GM12878 (cell line): Measurements from ENCODE around the gene WBP1L. TPM values are rescaled to one million over a fixed set of nuclear protein-coding genes. Genes with fewer than 3 reads are reported as not detected.

Source experiments
- ATAC-seq: fragments of 200-7000 bp; cut with Tn5 transposase; 3 replicates; pipeline ENCODE4 v1.9.1; 2020; ENCODE audit warnings: mild to moderate bottlenecking, moderate library complexity
- BruUV-seq: library from RNA; stranded (reverse); fragments of 400-500 nt; replicated peaks from 2 replicates; lab custom pipeline; 2021; lab: Mats Ljungman, UMichigan
- CTCF ChIA-PET: fragments of 300-600 bp; sonication (Branson Sonifier 250); formaldehyde crosslinking; extraction: SDS; loops from one replicate; lab custom pipeline; 2021; ENCODE audit warnings: inconsistent platforms; lab: Yijun Ruan, JAX
- POLR2A ChIA-PET: fragments of 350-600 bp; formaldehyde crosslinking; extraction: SDS; loops from one replicate; lab custom pipeline; 2021; ENCODE audit warnings: inconsistent platforms; lab: Charles Lee
- RAD21 ChIA-PET: fragments of 300-600 bp; sonication (Branson Sonifier 250); formaldehyde crosslinking; loops from one replicate; lab custom pipeline; 2023; ENCODE audit warnings: antibody characterized with exemption; ENCODE audit not compliant: unreplicated experiment; lab: Charles Lee
- SMC1A ChIA-PET: fragments of 300-600 bp; sonication (Branson Sonifier 250); formaldehyde crosslinking; loops from one replicate; lab custom pipeline; 2023; ENCODE audit not compliant: unreplicated experiment, uncharacterized antibody; lab: Charles Lee
- DNase-seq: peaks from one replicate; pipeline ENCODE4 v3.0.0-alpha.2; 2011; ENCODE audit warnings: low read depth, low spot score
- FAIRE-seq: peaks from 3 replicates; lab custom pipeline; 2011; peaks lifted over from hg19 to GRCh38; lab: Jason Lieb, UNC
- H2AFZ ChIP-seq: 2 replicates; pipeline ENCODE4 v1.6.0; 2011; ENCODE audit warnings: low read depth, low read length, control low read depth; ENCODE audit not compliant: control insufficient read depth
- H3K27ac ChIP-seq: 2 replicates; pipeline ENCODE4 v1.5.1; 2011; ENCODE audit warnings: control low read depth; ENCODE audit not compliant: control insufficient read depth, insufficient read depth
- H3K27me3 ChIP-seq, 2 experiments: replicated peaks in 1 of 2; 2 replicates each; pipeline versions ENCODE4 v1.6.0 to v1.6.1; 2011; ENCODE audit warnings: low read length in 1 of 2; ENCODE audit not compliant: control insufficient read depth in 2 of 2, insufficient read depth in 2 of 2
- H3K36me3 ChIP-seq, 2 experiments: 2 replicates each; pipeline ENCODE4 v1.5.1; 2011; ENCODE audit warnings: low read length in 1 of 2; ENCODE audit not compliant: control insufficient read depth in 2 of 2, insufficient read depth in 2 of 2
- H3K4me1 ChIP-seq: 2 replicates; pipeline ENCODE4 v1.6.1; 2011; ENCODE audit warnings: mild to moderate bottlenecking, low read length, moderate library complexity, mixed read lengths; ENCODE audit not compliant: control insufficient read depth, insufficient read depth
- H3K4me2 ChIP-seq: 2 replicates; pipeline ENCODE4 v1.6.0; 2011; ENCODE audit warnings: control low read depth; ENCODE audit not compliant: control insufficient read depth, insufficient read depth
- H3K4me3 ChIP-seq: fragments of 200-600 bp; sonication (generic); 2 replicates; pipeline ENCODE4 v1.5.1; 2016
- H3K79me2 ChIP-seq: 2 replicates; pipeline ENCODE4 v1.6.0; 2011; ENCODE audit warnings: low read length; ENCODE audit not compliant: control insufficient read depth, insufficient read depth
- H3K9ac ChIP-seq: 2 replicates; pipeline ENCODE4 v1.8.0; 2011; ENCODE audit warnings: low read length, control low read depth, mixed read lengths; ENCODE audit not compliant: control insufficient read depth, insufficient read depth
- H3K9me3 ChIP-seq: replicated peaks from 3 replicates; pipeline ENCODE4 v1.5.1; 2011; ENCODE audit warnings: mild to moderate bottlenecking, low read length; ENCODE audit not compliant: control insufficient read depth, insufficient read depth
- H4K20me1 ChIP-seq: 2 replicates; pipeline ENCODE4 v1.6.0; 2011; ENCODE audit not compliant: control insufficient read depth, insufficient read depth
- NBN ChIP-seq: fragments of 450-650 bp; IDR thresholded peaks from 2 replicates; pipeline ENCODE4 v1.6.1; 2016
- NKRF ChIP-seq: fragments of 450-650 bp; conservative IDR thresholded peaks from 2 replicates; pipeline ENCODE4 v1.6.1; 2017; ENCODE audit warnings: mild to moderate bottlenecking, moderate library complexity
- PAX8 ChIP-seq: fragments of 450-650 bp; IDR thresholded peaks from 2 replicates; pipeline ENCODE4 v1.6.1; 2017; ENCODE audit warnings: mild to moderate bottlenecking, moderate library complexity
- RELA ChIP-seq: fragments of 450-650 bp; IDR thresholded peaks from 2 replicates; pipeline ENCODE4 v1.8.0; 2014; ENCODE audit warnings: borderline replicate concordance; ENCODE audit not compliant: partially characterized antibody
- SPI1 ChIP-seq: IDR thresholded peaks from 2 replicates; pipeline ENCODE4 v1.6.1; 2011; ENCODE audit warnings: low read depth, mild to moderate bottlenecking, low read length, moderate library complexity, borderline replicate concordance; ENCODE audit not compliant: insufficient read depth
- ZNF217 ChIP-seq: fragments of 450-650 bp; IDR thresholded peaks from 2 replicates; pipeline ENCODE4 v1.6.1; 2017; ENCODE audit warnings: antibody characterized with exemption, mild to moderate bottlenecking
- WGBS: methylation state at CpG from one replicate; pipeline ENCODE4 v1.1.6; 2016; ENCODE audit warnings: low lambda C conversion rate; ENCODE audit not compliant: insufficient replicate concordance, insufficient coverage; ENCODE audit errors: missing lambda C conversion rate; 5-methylcytosine and 5-hydroxymethylcytosine counted together
- in situ Hi-C: fragments of 300-500 bp; cut with MboI; formaldehyde crosslinking; loops from 9 replicates; pipeline ENCODE4 v1.14.3; 2018; ENCODE audit warnings: mixed read lengths
- intact Hi-C: fragments of 100-400 bp; cut with micrococcal nuclease; formaldehyde crosslinking; loops from one replicate; pipeline ENCODE4 v1.14.2; 2022; ENCODE audit not compliant: unreplicated experiment
- polyA plus RNA-seq, 11 experiments: library from polyadenylated mRNA; depleted of rRNA in 4 of 11; unstranded in 6 of 11; stranded (reverse) in 5 of 11; fragments of >200 nt; fragmentation: Nextera tagmentation in 4 of 11; fragmentation: Illumina TruSeq in 1 of 11; extraction: Ambion mirVana in 4 of 11; extraction: Trizol in 1 of 11; gene quantifications; 1 replicate in 1 of 11; 2 replicates in 10 of 11; pipeline versions ENCODE4 v1.2.1 to v1.2.3, GENCODE V29; 2011 to 2016; ENCODE audit warnings: inconsistent platforms in 2 of 11, missing spikeins in 2 of 11, low read depth in 1 of 11
- total RNA-seq, 4 experiments: library from RNA; depleted of rRNA in 3 of 4; stranded (reverse); fragments of >200 nt in 3 of 4; fragmentation: Illumina TruSeq in 1 of 4; extraction: Trizol in 1 of 4; gene quantifications; 2 replicates each; pipeline versions ENCODE4 v1.2.1 to v1.2.3, GENCODE V29; 2013 to 2021

WBP1L gene
- total and polyA plus RNA-seq, 10 of the 15 experiments (the other 5 are each of a cell fraction or from before 2014, with no cell fraction given) = 3.7 to 18.8 (median 12.3) TPM

- Histone ChIP-seq H3K4me2 (no peak overlapping the region), H3K36me3 (peaks cover 0 to 4% of the 10 kb centered on the region in 2 experiments; a peak in 2 of 4 replicates), H4K20me1 (no peaks in the 10 kb centered on the region), H3K4me3 (no peak overlapping the region), H2AFZ (no peak overlapping the region), H3K79me2 (peaks cover 3% of the 10 kb centered on the region), H3K27ac (no peak overlapping the region), H3K4me1 (peaks cover 9% of the 10 kb centered on the region), H3K9me3 (peaks cover 3% of the 10 kb centered on the region; the same call in 2 of the 3 replicates), H3K9ac (no peak overlapping the region), H3K27me3 (no peaks in the 10 kb centered on the region)
- ChIA-PET CTCF (interaction anchor here (1.9 to 4.7 kb wide), 2 partner anchors 10 to 12 kb away, joined by 6 to 32 read pairs; no protein-coding TSS in a partner anchor), POLR2A (interaction anchor here (0.6 kb wide), 1 partner anchor 39 kb away, joined by 3 read pairs; no protein-coding TSS in a partner anchor), RAD21 (interaction anchor here (1.5 kb wide), 1 partner anchor 43 kb away, joined by 4 read pairs; no protein-coding TSS in a partner anchor), SMC1A (interaction anchor here (1.0 to 2.5 kb wide), 3 partner anchors 9 to 22 kb away, joined by 3 to 9 read pairs (median 5); no protein-coding TSS in a partner anchor)
- in situ Hi-C loops = no loop called here
- BruUV-seq = no TSS peak
- no peak for TF ChIP-seq SPI1
- TF ChIP-seq PAX8 = no peak
- no peak for TF ChIP-seq ZNF217
- TF ChIP-seq RELA = no peak
- no peak for TF ChIP-seq NBN
- TF ChIP-seq NKRF = no peak
- DNase-seq (no peak), ATAC-seq (no peak), FAIRE-seq (no peak)
- 92% methylated on average over 6 of the region's 7 CpGs for WGBS
- intact Hi-C loops = no loop called here
Observed at GRCh38 chr10:102763037-102763607, 19.4 kb downstream of the WBP1L start.
